Measurements from ENCODE around the gene FGG. TPM values are rescaled to one million over a fixed set of nuclear protein-coding genes. Genes with fewer than 3 reads are reported as not detected.

FGG gene
- total and polyA plus RNA-seq, 2 of the 8 experiments (the other 6 are each of a cell fraction or from before 2014, with no cell fraction given) = not detected

DNA sequence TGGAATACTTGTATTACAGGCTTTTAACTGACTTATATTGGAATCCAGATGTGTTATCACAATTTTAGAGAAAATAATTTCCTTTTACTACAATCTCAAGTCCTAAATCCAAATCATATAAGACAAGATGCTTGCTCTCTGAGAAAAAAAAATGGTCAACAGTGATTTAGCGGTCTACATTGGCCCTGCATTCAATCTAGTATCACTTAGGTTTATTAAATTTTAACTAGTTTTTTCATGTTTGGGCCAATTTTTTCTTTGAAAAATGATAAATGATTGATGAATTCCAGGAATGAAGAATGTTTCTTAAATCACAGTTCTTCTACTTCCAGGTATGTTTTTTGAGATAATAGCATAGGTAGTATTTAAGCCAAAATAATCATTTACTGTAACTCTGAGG is 2.8 kb upstream of the FGG start:
- Histone ChIP-seq H3K9me3 (ENCODE audit: insufficient read depth in 2 of 2, low read depth in 1 of 2, low read length in 1 of 2) (no peaks in the 10 kb centered on the region), H3K4me1 (replicated peaks in 1 of 4; ENCODE audit: control insufficient read depth in 3 of 4, insufficient read depth in 4 of 4, low read length in 3 of 4) (no peaks in the 10 kb centered on the region), H2BK120ac (replicated peaks; ENCODE audit: low read depth, low read length) (no peak overlapping the region), H4K20me1 (replicated peaks in 1 of 2; ENCODE audit: control insufficient read depth in 1 of 2, insufficient read depth in 2 of 2, low read length in 2 of 2) (no peaks in the 10 kb centered on the region), H3K9ac (replicated peaks in 1 of 4; ENCODE audit: extremely low read depth in 1 of 4, low read depth in 3 of 4, low read length in 3 of 4) (no peak overlapping the region), H4K5ac (ENCODE audit: insufficient read length, low read depth, low read length) (no peak overlapping the region), H2BK15ac (ENCODE audit: low read length) (no peak overlapping the region), H4K8ac (ENCODE audit: extremely low read depth, insufficient read depth, low read length) (no peak overlapping the region), H3K4ac (replicated peaks; ENCODE audit: insufficient read length, low read depth, low read length) (no peak overlapping the region), H3K4me2 (ENCODE audit: insufficient read depth in 1 of 2, low read depth in 2 of 2, low read length in 2 of 2) (no peak overlapping the region), H2BK12ac (ENCODE audit: low read depth, low read length) (no peak overlapping the region), H3K27ac (ENCODE audit: low read depth, low read length) (no peak overlapping the region), H3K56ac (replicated peaks; ENCODE audit: insufficient read length, low read depth, low read length) (no peak overlapping the region), H3K4me3 (ENCODE audit: extremely low read depth in 1 of 4, insufficient read depth in 2 of 4, low read depth in 3 of 4, low read length in 4 of 4) (no peak overlapping the region), H2AFZ (ENCODE audit: low read length) (no peak overlapping the region), H3K79me1 (ENCODE audit: low read depth, low read length) (no peaks in the 10 kb centered on the region), H2BK5ac (ENCODE audit: low read depth, low read length) (no peak overlapping the region), H3K14ac (ENCODE audit: insufficient read length) (no peak overlapping the region), H3K18ac (ENCODE audit: extremely low read depth, low read length) (no peak overlapping the region), H3K23ac (ENCODE audit: insufficient read length) (no peak overlapping the region), H3K27me3 (replicated peaks in 1 of 4; ENCODE audit: control insufficient read depth in 3 of 4, extremely low read depth in 1 of 4, insufficient read depth in 3 of 4, low read length in 3 of 4) (peaks cover 0 to 1% (median 0%) of the 10 kb centered on the region in 4 experiments; a peak in 1 of 7 replicates), H3K36me3 (ENCODE audit: control insufficient read depth in 2 of 4, insufficient read depth in 4 of 4, low read length in 3 of 4) (no peaks in the 10 kb centered on the region), H2AK5ac (ENCODE audit: low read depth, low read length) (no peak overlapping the region), H4K91ac (replicated peaks; ENCODE audit: insufficient read length, low read length) (no peak overlapping the region), H3K79me2 (ENCODE audit: control insufficient read depth in 1 of 2, insufficient read depth in 2 of 2, low read length in 2 of 2) (no peaks in the 10 kb centered on the region), H3K23me2 (ENCODE audit: low read depth, low read length) (no peaks in the 10 kb centered on the region; the same call in 1 of the 2 replicates), H2BK20ac (ENCODE audit: low read length) (no peak overlapping the region)
- no peak for DNase-seq (ENCODE audit: low read depth in 1 of 2, low spot score in 2 of 2)
- ChIA-PET CTCF (ENCODE audit: partially characterized antibody) (interaction anchor here (0.8 to 5.3 kb wide), 5 partner anchors 7 to 62 kb away, joined by 3 to 49 read pairs (median 13); no protein-coding TSS in a partner anchor), POLR2A (ENCODE audit: partially characterized antibody) (no interaction called here)
- no peak for FAIRE-seq
- 94% methylated on average over 1 of the region's 1 CpG; no CpG with 5 or more reads in 1 of the 2 experiments for WGBS, 2 experiments (ENCODE audit: extremely low coverage in 1 of 2, insufficient coverage in 1 of 2, insufficient read length in 1 of 2, insufficient replicate concordance in 2 of 2, low coverage in 1 of 2, low lambda C conversion rate in 2 of 2, missing lambda C conversion rate in 1 of 2)
- TF ChIP-seq TAF1 (IDR thresholded peaks at IDR 0.05; ENCODE audit: low read depth, low read length) = no peak
- TF ChIP-seq PHF8 (conservative IDR thresholded peaks at IDR 0.05; ENCODE audit: low read depth, low read length) = no peak
- TF ChIP-seq POU5F1 (IDR thresholded peaks at IDR 0.05; ENCODE audit: low read depth, low read length) = no peak
- no peak for TF ChIP-seq SP1 (IDR thresholded peaks at IDR 0.05; ENCODE audit: low read depth, low read length)
- no peak for TF ChIP-seq CHD1 (IDR thresholded peaks at IDR 0.05; ENCODE audit: low read depth, low read length)
- no peak for TF ChIP-seq EZH2 (IDR thresholded peaks at IDR 0.05; ENCODE audit: low read depth, low read length, severe bottlenecking)
- TF ChIP-seq MAFK (IDR thresholded peaks at IDR 0.05; ENCODE audit: low read depth, low read length) = no peak
- TF ChIP-seq, protein P1, sequence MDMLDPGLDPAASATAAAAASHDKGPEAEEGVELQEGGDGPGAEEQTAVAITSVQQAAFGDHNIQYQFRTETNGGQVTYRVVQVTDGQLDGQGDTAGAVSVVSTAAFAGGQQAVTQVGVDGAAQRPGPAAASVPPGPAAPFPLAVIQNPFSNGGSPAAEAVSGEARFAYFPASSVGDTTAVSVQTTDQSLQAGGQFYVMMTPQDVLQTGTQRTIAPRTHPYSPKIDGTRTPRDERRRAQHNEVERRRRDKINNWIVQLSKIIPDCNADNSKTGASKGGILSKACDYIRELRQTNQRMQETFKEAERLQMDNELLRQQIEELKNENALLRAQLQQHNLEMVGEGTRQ (IDR thresholded peaks at IDR 0.05; ENCODE audit: low read length) = no peak

Measured in H1 (cell line).